ENCODE measurements around the gene ZNF618.

GRCh38 chr9:114005371-114006154, 129.5 kb downstream of the ZNF618 start:
- TF ChIP-seq, protein P1, sequence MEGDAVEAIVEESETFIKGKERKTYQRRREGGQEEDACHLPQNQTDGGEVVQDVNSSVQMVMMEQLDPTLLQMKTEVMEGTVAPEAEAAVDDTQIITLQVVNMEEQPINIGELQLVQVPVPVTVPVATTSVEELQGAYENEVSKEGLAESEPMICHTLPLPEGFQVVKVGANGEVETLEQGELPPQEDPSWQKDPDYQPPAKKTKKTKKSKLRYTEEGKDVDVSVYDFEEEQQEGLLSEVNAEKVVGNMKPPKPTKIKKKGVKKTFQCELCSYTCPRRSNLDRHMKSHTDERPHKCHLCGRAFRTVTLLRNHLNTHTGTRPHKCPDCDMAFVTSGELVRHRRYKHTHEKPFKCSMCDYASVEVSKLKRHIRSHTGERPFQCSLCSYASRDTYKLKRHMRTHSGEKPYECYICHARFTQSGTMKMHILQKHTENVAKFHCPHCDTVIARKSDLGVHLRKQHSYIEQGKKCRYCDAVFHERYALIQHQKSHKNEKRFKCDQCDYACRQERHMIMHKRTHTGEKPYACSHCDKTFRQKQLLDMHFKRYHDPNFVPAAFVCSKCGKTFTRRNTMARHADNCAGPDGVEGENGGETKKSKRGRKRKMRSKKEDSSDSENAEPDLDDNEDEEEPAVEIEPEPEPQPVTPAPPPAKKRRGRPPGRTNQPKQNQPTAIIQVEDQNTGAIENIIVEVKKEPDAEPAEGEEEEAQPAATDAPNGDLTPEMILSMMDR (IDR thresholded peaks at IDR 0.05): no peak
- no peak for TF ChIP-seq POLR2A (IDR thresholded peaks at IDR 0.05)
